WTC11 (cell line): ENCODE data around the gene PHACTR2.

Source experiments
- AFF4 ChIP-seq: sonication (generic); formaldehyde crosslinking; IDR thresholded peaks from 2 replicates; pipeline ENCODE4 v1.8.1; 2023; ENCODE audit warnings: mild to moderate bottlenecking, missing genetic modification reagents, borderline replicate concordance
- CTCF ChIP-seq: fragments of 200-600 bp; IDR thresholded peaks from 2 replicates; pipeline ENCODE4 v1.8.0; 2022; ENCODE audit warnings: antibody characterized with exemption
- ESRRA ChIP-seq: sonication (generic); formaldehyde crosslinking; IDR thresholded peaks from 2 replicates; pipeline ENCODE4 v1.8.1; 2022; ENCODE audit warnings: mild to moderate bottlenecking, missing genetic modification reagents, borderline replicate concordance
- ETV6 ChIP-seq: sonication (generic); formaldehyde crosslinking; IDR thresholded peaks from 2 replicates; pipeline ENCODE4 v1.8.1; 2022; ENCODE audit warnings: mild to moderate bottlenecking, missing genetic modification reagents
- MAX ChIP-seq: sonication (generic); formaldehyde crosslinking; IDR thresholded peaks from 2 replicates; pipeline ENCODE4 v1.8.0; 2022; ENCODE audit warnings: mild to moderate bottlenecking, missing genetic modification reagents
- NR3C1 ChIP-seq: sonication (generic); formaldehyde crosslinking; conservative IDR thresholded peaks from 2 replicates; pipeline ENCODE4 v1.8.1; 2023; ENCODE audit warnings: low read depth, mild to moderate bottlenecking, missing genetic modification reagents
- PRDM15 ChIP-seq: sonication (generic); formaldehyde crosslinking; IDR thresholded peaks from 2 replicates; pipeline ENCODE4 v1.8.0; 2022; ENCODE audit warnings: missing genetic modification reagents
- USF2 ChIP-seq: sonication (generic); formaldehyde crosslinking; IDR thresholded peaks from 2 replicates; pipeline ENCODE4 v1.8.1; 2023; ENCODE audit warnings: mild to moderate bottlenecking, missing genetic modification reagents, moderate library complexity

- TF ChIP-seq MAX (CRISPR knock-in tag) = no peak
- TF ChIP-seq CTCF = no peak
- TF ChIP-seq AFF4 = no peak
- no peak for TF ChIP-seq PRDM15 (CRISPR knock-in tag)
- no peak for TF ChIP-seq ESRRA (CRISPR knock-in tag)
- TF ChIP-seq USF2 (CRISPR knock-in tag) = peak; percentile 57
- peak; percentile 57; the same call in 1 of the 2 replicates for TF ChIP-seq ETV6 (CRISPR knock-in tag)
- TF ChIP-seq NR3C1 (CRISPR knock-in tag) = no peak
Observed at GRCh38 chr6:143673669-143674068, 4.1 kb upstream of the PHACTR2 start.
